Urinary bladder (tissue), 4 donors: ENCODE measurements around the gene RFPL1. TPM values are rescaled to one million over a fixed set of nuclear protein-coding genes. Genes with fewer than 3 reads are reported as not detected.
"Not testable (repeated sequence)": the region's sequence is repeated elsewhere in the genome, so short reads cannot be mapped to it uniquely, and the experiment has no call there.

Source experiments
- DNase-seq: peaks from one replicate; pipeline ENCODE4 v3.0.0-alpha.2; 2015; ENCODE audit errors: extremely low spot score
- H3K27ac ChIP-seq: one replicate; pipeline ENCODE4 v1.5.1; 2013; ENCODE audit warnings: low read depth, mild to moderate bottlenecking, moderate library complexity
- H3K36me3 ChIP-seq: one replicate; pipeline ENCODE4 v1.6.1; 2013; ENCODE audit warnings: mild to moderate bottlenecking, moderate library complexity; ENCODE audit not compliant: insufficient read depth
- H3K4me1 ChIP-seq: one replicate; pipeline ENCODE4 v1.6.1; 2013; ENCODE audit warnings: mild to moderate bottlenecking, moderate library complexity; ENCODE audit not compliant: insufficient read depth
- H3K4me3 ChIP-seq: one replicate; pipeline ENCODE4 v1.5.1; 2013; ENCODE audit warnings: low read depth, low read length
- WGBS: extraction: QIAGEN DNeasy Blood & Tissue Kit; methylation state at CpG from one replicate; pipeline ENCODE4 v1.1.7; 2013; 5-methylcytosine and 5-hydroxymethylcytosine counted together
- polyA plus RNA-seq: library from polyadenylated mRNA; stranded (reverse); fragments of 200-250 nt; gene quantifications from one replicate; pipeline ENCODE4 v1.2.3, GENCODE V29; 2013
- total RNA-seq: library from RNA; depleted of rRNA; stranded (reverse); fragments of >200 nt; gene quantifications from one replicate; pipeline ENCODE4 v1.2.3, GENCODE V29; 2014
- donor health status: healthy with polysubstance abuse.
- donor health status: healthy.

Gene RFPL1
- total RNA-seq (not detected), polyA plus RNA-seq (not detected)

- DNase-seq, H3K27ac ChIP-seq, H3K36me3 ChIP-seq, H3K4me3 ChIP-seq, H3K4me1 ChIP-seq: not testable (repeated sequence)
- WGBS, result 91% methylated on average over 10 of the region's 10 CpGs
Observed at GRCh38 chr22:29438283-29438682, at the start of gene RFPL1. Gene RFPL1 (plus strand): TSS chr22:29438583.

- peak overlapping the region; percentile 60 for H3K27ac ChIP-seq
- WGBS, result 25% methylated on average over 9 of the region's 9 CpGs
- no peak for DNase-seq
- no peaks in the 10 kb centered on the region for H3K4me1 ChIP-seq
- peak overlapping the region; percentile 80 for H3K4me3 ChIP-seq
- H3K36me3 ChIP-seq, result no peaks in the 10 kb centered on the region
Observed at GRCh38 chr22:29388759-29389090, 49.7 kb upstream of the RFPL1 start.

- no peak for DNase-seq
- WGBS, result 94% methylated on average over 6 of the region's 6 CpGs
- H3K27ac ChIP-seq, result no peak overlapping the region
- H3K4me1 ChIP-seq, result no peaks in the 10 kb centered on the region
- no peaks in the 10 kb centered on the region for H3K36me3 ChIP-seq
- no peak overlapping the region for H3K4me3 ChIP-seq
Observed at GRCh38 chr22:29390270-29390669, 48.1 kb upstream of the RFPL1 start.

- Histone ChIP-seq H3K4me3 (no peak overlapping the region), H3K27ac (no peak overlapping the region), H3K36me3 (no peaks in the 10 kb centered on the region), H3K4me1 (no peaks in the 10 kb centered on the region)
- DNase-seq, result no peak
- 72% methylated on average over 8 of the region's 8 CpGs for WGBS
Observed at GRCh38 chr22:29391546-29391945, 46.8 kb upstream of the RFPL1 start.

GRCh38 chr22:29393019-29393608, 45.3 kb upstream of the RFPL1 start:
- Histone ChIP-seq H3K36me3 (no peaks in the 10 kb centered on the region), H3K27ac (no peak overlapping the region), H3K4me1 (no peaks in the 10 kb centered on the region), H3K4me3 (no peak overlapping the region)
- DNase-seq, result no peak
- 74% methylated on average over 2 of the region's 2 CpGs for WGBS

- Histone ChIP-seq H3K4me1 (no peaks in the 10 kb centered on the region), H3K4me3 (no peak overlapping the region), H3K27ac (no peak overlapping the region), H3K36me3 (no peaks in the 10 kb centered on the region)
- WGBS, result 10% methylated on average over 10 of the region's 10 CpGs
- no peak for DNase-seq
Observed at GRCh38 chr22:29394931-29395581, 43.3 kb upstream of the RFPL1 start.

GRCh38 chr22:29396126-29396525, 42.3 kb upstream of the RFPL1 start:
- DNase-seq, result no peak
- H3K27ac ChIP-seq, result no peak overlapping the region
- H3K4me1 ChIP-seq, result no peaks in the 10 kb centered on the region
- H3K4me3 ChIP-seq, result no peak overlapping the region
- WGBS, result 28% methylated on average over 2 of the region's 2 CpGs
- H3K36me3 ChIP-seq, result no peaks in the 10 kb centered on the region

- DNase-seq, result no peak
- WGBS, result 84% methylated on average over 6 of the region's 6 CpGs
- no peaks in the 10 kb centered on the region for H3K4me1 ChIP-seq
- no peak overlapping the region for H3K27ac ChIP-seq
- H3K4me3 ChIP-seq, result no peak overlapping the region
- no peaks in the 10 kb centered on the region for H3K36me3 ChIP-seq
Observed at GRCh38 chr22:29397791-29398190, 40.6 kb upstream of the RFPL1 start.

- H3K27ac ChIP-seq, result no peak overlapping the region
- no peaks in the 10 kb centered on the region for H3K36me3 ChIP-seq
- no peaks in the 10 kb centered on the region for H3K4me1 ChIP-seq
- no peak for DNase-seq
- 83% methylated on average over 2 of the region's 2 CpGs for WGBS
- no peak overlapping the region for H3K4me3 ChIP-seq
Observed at GRCh38 chr22:29400576-29400975, 37.8 kb upstream of the RFPL1 start.

GRCh38 chr22:29401538-29401937, 36.8 kb upstream of the RFPL1 start:
- DNase-seq, H3K4me3 ChIP-seq, H3K36me3 ChIP-seq, H3K27ac ChIP-seq, H3K4me1 ChIP-seq: not testable (repeated sequence)
- WGBS, result 67% methylated on average over 6 of the region's 6 CpGs

GRCh38 chr22:29408940-29409339, 29.4 kb upstream of the RFPL1 start:
- no peaks in the 10 kb centered on the region for H3K36me3 ChIP-seq
- no peaks in the 10 kb centered on the region for H3K4me1 ChIP-seq
- no peak for DNase-seq
- no peak overlapping the region for H3K27ac ChIP-seq
- 72% methylated on average over 6 of the region's 6 CpGs for WGBS
- no peak overlapping the region for H3K4me3 ChIP-seq

GRCh38 chr22:29411569-29412211, 26.7 kb upstream of the RFPL1 start:
- not testable (repeated sequence) for H3K27ac ChIP-seq, DNase-seq, H3K36me3 ChIP-seq, H3K4me3 ChIP-seq, H3K4me1 ChIP-seq
- 57% methylated on average over 4 of the region's 4 CpGs for WGBS

GRCh38 chr22:29412772-29413171, 25.6 kb upstream of the RFPL1 start:
- not testable (repeated sequence) for H3K36me3 ChIP-seq, H3K4me3 ChIP-seq, DNase-seq, H3K27ac ChIP-seq, H3K4me1 ChIP-seq
- 34% methylated on average over 4 of the region's 4 CpGs for WGBS

GRCh38 chr22:29414951-29415591, 23.3 kb upstream of the RFPL1 start:
- not testable (repeated sequence) for H3K36me3 ChIP-seq, H3K4me3 ChIP-seq, H3K27ac ChIP-seq, DNase-seq, H3K4me1 ChIP-seq
- WGBS, result 68% methylated on average over 23 of the region's 23 CpGs
